SH-SY5Y (cell line): ENCODE data around the gene KLF8.

Experiments
- GATA2 ChIP-seq: IDR thresholded peaks from 2 replicates; pipeline ENCODE4 v1.6.1; 2011; ENCODE audit warnings: mild to moderate bottlenecking, low read depth, low read length
- GATA3 ChIP-seq: IDR thresholded peaks from 2 replicates; pipeline ENCODE4 v1.6.1; 2011; ENCODE audit warnings: low read depth, mild to moderate bottlenecking, low read length, moderate library complexity

- TF ChIP-seq GATA3: no peak
- no peak for TF ChIP-seq GATA2
Observed at GRCh38 chrX:56228914-56229313, 3.2 kb upstream of the KLF8 start.
